HEK293 (cell line): ENCODE measurements around the gene RNF41.

ENCODE experiments used
- GLIS1 ChIP-seq: fragments of 450-650 bp; formaldehyde crosslinking; IDR thresholded peaks from 2 replicates; pipeline ENCODE4 v1.5.1; 2016; ENCODE audit warnings: missing biosample characterization, missing genetic modification characterization
- IKZF3 ChIP-seq: fragments of 450-650 bp; IDR thresholded peaks from 2 replicates; pipeline ENCODE4 v1.5.0; 2018; ENCODE audit warnings: missing biosample characterization, mild to moderate bottlenecking, missing genetic modification characterization, moderate library complexity
- KLF16 ChIP-seq: fragments of 450-650 bp; formaldehyde crosslinking; IDR thresholded peaks from 2 replicates; pipeline ENCODE4 v1.5.1; 2017; ENCODE audit warnings: missing biosample characterization, missing genetic modification characterization
- KLF9 ChIP-seq: fragments of 450-650 bp; formaldehyde crosslinking; IDR thresholded peaks from 2 replicates; pipeline ENCODE4 v1.5.1; 2016; ENCODE audit warnings: missing biosample characterization, missing genetic modification characterization, low read depth
- SP2 ChIP-seq: fragments of 450-650 bp; formaldehyde crosslinking; IDR thresholded peaks from 2 replicates; pipeline ENCODE4 v1.5.1; 2016; ENCODE audit warnings: missing biosample characterization, missing genetic modification characterization
- WT1 ChIP-seq: fragments of 450-650 bp; formaldehyde crosslinking; IDR thresholded peaks from 2 replicates; pipeline ENCODE4 v1.5.1; 2016; ENCODE audit warnings: missing biosample characterization, missing genetic modification characterization
- ZNF335 ChIP-seq: fragments of 450-650 bp; formaldehyde crosslinking; conservative IDR thresholded peaks from 2 replicates; pipeline ENCODE4 v1.5.1; 2016; ENCODE audit warnings: missing biosample characterization, missing genetic modification characterization
- ZNF341 ChIP-seq: fragments of 450-650 bp; formaldehyde crosslinking; IDR thresholded peaks from 2 replicates; pipeline ENCODE4; 2016; ENCODE audit warnings: low read depth, missing biosample characterization, missing genetic modification characterization
- ZNF366 ChIP-seq: fragments of 450-650 bp; formaldehyde crosslinking; conservative IDR thresholded peaks from 2 replicates; pipeline ENCODE4 v1.5.1; 2016; ENCODE audit warnings: missing biosample characterization, missing genetic modification characterization
- ZNF449 ChIP-seq: fragments of 450-650 bp; formaldehyde crosslinking; IDR thresholded peaks from 2 replicates; pipeline ENCODE4 v1.5.1; 2017; ENCODE audit warnings: missing biosample characterization, mild to moderate bottlenecking, missing genetic modification characterization, moderate library complexity
- ZNF518A ChIP-seq: fragments of 450-650 bp; formaldehyde crosslinking; conservative IDR thresholded peaks from 2 replicates; pipeline ENCODE4 v1.5.1; 2016; ENCODE audit warnings: low read depth, missing biosample characterization, missing genetic modification characterization
- ZNF600 ChIP-seq: fragments of 450-650 bp; formaldehyde crosslinking; IDR thresholded peaks from 2 replicates; pipeline ENCODE4 v1.5.1; 2016; ENCODE audit warnings: missing biosample characterization, missing genetic modification characterization
- ZNF610 ChIP-seq: fragments of 450-650 bp; formaldehyde crosslinking; IDR thresholded peaks from 2 replicates; pipeline ENCODE4 v1.5.1; 2016; ENCODE audit warnings: missing biosample characterization, missing genetic modification characterization, borderline replicate concordance
- ZNF629 ChIP-seq: fragments of 450-650 bp; formaldehyde crosslinking; IDR thresholded peaks from 2 replicates; pipeline ENCODE4 v1.5.1; 2017; ENCODE audit warnings: missing biosample characterization, missing genetic modification characterization
- TF ChIP-seq, protein P1 (sequence below): fragments of 450-650 bp; formaldehyde crosslinking; IDR thresholded peaks from 2 replicates; pipeline ENCODE4 v1.5.1; 2017; ENCODE audit warnings: missing biosample characterization, missing genetic modification characterization
- TF ChIP-seq, protein P2 (sequence below): fragments of 450-650 bp; formaldehyde crosslinking; conservative IDR thresholded peaks from 2 replicates; pipeline ENCODE4 v1.5.1; 2016; ENCODE audit warnings: low read depth, missing biosample characterization, missing genetic modification characterization

RNF41 gene

GRCh38 chr12:56221757-56222530 lies at the start of gene RNF41 (continued):
- no peak for TF ChIP-seq ZNF449 (tag by site-specific recombination)
- TF ChIP-seq, protein P1, sequence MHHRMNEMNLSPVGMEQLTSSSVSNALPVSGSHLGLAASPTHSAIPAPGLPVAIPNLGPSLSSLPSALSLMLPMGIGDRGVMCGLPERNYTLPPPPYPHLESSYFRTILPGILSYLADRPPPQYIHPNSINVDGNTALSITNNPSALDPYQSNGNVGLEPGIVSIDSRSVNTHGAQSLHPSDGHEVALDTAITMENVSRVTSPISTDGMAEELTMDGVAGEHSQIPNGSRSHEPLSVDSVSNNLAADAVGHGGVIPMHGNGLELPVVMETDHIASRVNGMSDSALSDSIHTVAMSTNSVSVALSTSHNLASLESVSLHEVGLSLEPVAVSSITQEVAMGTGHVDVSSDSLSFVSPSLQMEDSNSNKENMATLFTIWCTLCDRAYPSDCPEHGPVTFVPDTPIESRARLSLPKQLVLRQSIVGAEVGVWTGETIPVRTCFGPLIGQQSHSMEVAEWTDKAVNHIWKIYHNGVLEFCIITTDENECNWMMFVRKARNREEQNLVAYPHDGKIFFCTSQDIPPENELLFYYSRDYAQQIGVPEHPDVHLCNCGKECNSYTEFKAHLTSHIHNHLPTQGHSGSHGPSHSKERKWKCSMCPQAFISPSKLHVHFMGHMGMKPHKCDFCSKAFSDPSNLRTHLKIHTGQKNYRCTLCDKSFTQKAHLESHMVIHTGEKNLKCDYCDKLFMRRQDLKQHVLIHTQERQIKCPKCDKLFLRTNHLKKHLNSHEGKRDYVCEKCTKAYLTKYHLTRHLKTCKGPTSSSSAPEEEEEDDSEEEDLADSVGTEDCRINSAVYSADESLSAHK (tag by site-specific recombination) = peak; percentile 53; the same call in 1 of the 2 replicates
- peak; percentile 87; the same call in 1 of the 2 replicates for TF ChIP-seq ZNF600 (tag by site-specific recombination)
- peak; percentile 41 for TF ChIP-seq ZNF518A (tag by site-specific recombination)
- TF ChIP-seq KLF9 (tag by site-specific recombination) = no peak
- no peak; the same call in 1 of the 2 replicates for TF ChIP-seq GLIS1 (tag by site-specific recombination)
- TF ChIP-seq, protein P2, sequence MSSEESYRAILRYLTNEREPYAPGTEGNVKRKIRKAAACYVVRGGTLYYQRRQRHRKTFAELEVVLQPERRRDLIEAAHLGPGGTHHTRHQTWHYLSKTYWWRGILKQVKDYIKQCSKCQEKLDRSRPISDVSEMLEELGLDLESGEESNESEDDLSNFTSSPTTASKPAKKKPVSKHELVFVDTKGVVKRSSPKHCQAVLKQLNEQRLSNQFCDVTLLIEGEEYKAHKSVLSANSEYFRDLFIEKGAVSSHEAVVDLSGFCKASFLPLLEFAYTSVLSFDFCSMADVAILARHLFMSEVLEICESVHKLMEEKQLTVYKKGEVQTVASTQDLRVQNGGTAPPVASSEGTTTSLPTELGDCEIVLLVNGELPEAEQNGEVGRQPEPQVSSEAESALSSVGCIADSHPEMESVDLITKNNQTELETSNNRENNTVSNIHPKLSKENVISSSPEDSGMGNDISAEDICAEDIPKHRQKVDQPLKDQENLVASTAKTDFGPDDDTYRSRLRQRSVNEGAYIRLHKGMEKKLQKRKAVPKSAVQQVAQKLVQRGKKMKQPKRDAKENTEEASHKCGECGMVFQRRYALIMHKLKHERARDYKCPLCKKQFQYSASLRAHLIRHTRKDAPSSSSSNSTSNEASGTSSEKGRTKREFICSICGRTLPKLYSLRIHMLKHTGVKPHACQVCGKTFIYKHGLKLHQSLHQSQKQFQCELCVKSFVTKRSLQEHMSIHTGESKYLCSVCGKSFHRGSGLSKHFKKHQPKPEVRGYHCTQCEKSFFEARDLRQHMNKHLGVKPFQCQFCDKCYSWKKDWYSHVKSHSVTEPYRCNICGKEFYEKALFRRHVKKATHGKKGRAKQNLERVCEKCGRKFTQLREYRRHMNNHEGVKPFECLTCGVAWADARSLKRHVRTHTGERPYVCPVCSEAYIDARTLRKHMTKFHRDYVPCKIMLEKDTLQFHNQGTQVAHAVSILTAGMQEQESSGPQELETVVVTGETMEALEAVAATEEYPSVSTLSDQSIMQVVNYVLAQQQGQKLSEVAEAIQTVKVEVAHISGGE (tag by site-specific recombination) = peak; percentile 78
- TF ChIP-seq IKZF3 (tag by site-specific recombination) = peak; percentile 99
- TF ChIP-seq ZNF610 = no peak
- TF ChIP-seq ZNF629 = peak; percentile 71; the same call in 1 of the 2 replicates
- TF ChIP-seq WT1 (tag by site-specific recombination) = 0 out of 2 replicates have a peak, but pooled peaks have one; percentile 3
- TF ChIP-seq ZNF341 = no peak
- peak; percentile 98 for TF ChIP-seq SP2 (tag by site-specific recombination)
- TF ChIP-seq ZNF366 (tag by site-specific recombination) = peak; percentile 59
- no peak; the same call in 1 of the 2 replicates for TF ChIP-seq KLF16 (tag by site-specific recombination)
- TF ChIP-seq ZNF335 (tag by site-specific recombination) = peak; percentile 22; the same call in 1 of the 2 replicates
